NCI-H2107 treated with DMSO at 0.1 percent for 48 hours (cell line): ENCODE results near the gene SDK1.

ENCODE experiments used
- DNase-seq: peaks from one replicate; lab custom pipeline; 2025; ENCODE audit not compliant: unreplicated experiment; lab: John Stamatoyannopoulos, UW

The SDK1 gene

GRCh38 chr7:3455806-3456595 is 154.9 kb downstream of the SDK1 start:
- DNase-seq, result no peak

GRCh38 chr7:3459111-3459510 is 158.1 kb downstream of the SDK1 start:
- no peak for DNase-seq

GRCh38 chr7:3461923-3462322 is 160.9 kb downstream of the SDK1 start:
- no peak for DNase-seq

GRCh38 chr7:3463696-3464095 is 162.6 kb downstream of the SDK1 start:
- DNase-seq, result no peak

GRCh38 chr7:3464900-3465622 is 164.0 kb downstream of the SDK1 start:
- no peak for DNase-seq

- no peak for DNase-seq
Measured at GRCh38 chr7:3466261-3466660, 165.2 kb downstream of the SDK1 start.

GRCh38 chr7:3469641-3470040 is 168.6 kb downstream of the SDK1 start:
- no peak for DNase-seq

- no peak for DNase-seq
Measured at GRCh38 chr7:3480197-3480596, 179.1 kb downstream of the SDK1 start.

- DNase-seq, result no peak
Measured at GRCh38 chr7:3481435-3481834, 180.4 kb downstream of the SDK1 start.

GRCh38 chr7:3482147-3482921 is 181.3 kb downstream of the SDK1 start:
- no peak for DNase-seq

GRCh38 chr7:3486841-3487240 is 185.8 kb downstream of the SDK1 start:
- no peak for DNase-seq

- no peak for DNase-seq
Measured at GRCh38 chr7:3488829-3489228, 187.8 kb downstream of the SDK1 start.

- DNase-seq, result no peak
Measured at GRCh38 chr7:3493499-3493898, 192.4 kb downstream of the SDK1 start.

- no peak for DNase-seq
Measured at GRCh38 chr7:3494947-3495346, 193.9 kb downstream of the SDK1 start.

- DNase-seq, result no peak
Measured at GRCh38 chr7:3495530-3495929, 194.5 kb downstream of the SDK1 start.

- no peak for DNase-seq
Measured at GRCh38 chr7:3495954-3496353, 194.9 kb downstream of the SDK1 start.

- no peak for DNase-seq
Measured at GRCh38 chr7:3497796-3498195, 196.7 kb downstream of the SDK1 start.

GRCh38 chr7:3501671-3502070 is 200.6 kb downstream of the SDK1 start:
- no peak for DNase-seq

GRCh38 chr7:3504384-3504783 is 203.3 kb downstream of the SDK1 start:
- no peak for DNase-seq

GRCh38 chr7:3510101-3511020 is 209.3 kb downstream of the SDK1 start:
- no peak for DNase-seq

- DNase-seq, result no peak
Measured at GRCh38 chr7:3517344-3517743, 216.3 kb downstream of the SDK1 start.
